ENCODE measurements around the gene NELFB. TPM values are rescaled to one million over a fixed set of nuclear protein-coding genes. Genes with fewer than 3 reads are reported as not detected.

The NELFB gene
- total RNA-seq, 3 donors from 2014 or later, result 32.6 to 39.2 (median 38.7) TPM

GRCh38 chr9:137305060-137305797 is 50.1 kb downstream of the NELFB start:
- Histone ChIP-seq H3K9me3 (no peaks in the 10 kb centered on the region), H3K4me3 (peak overlapping the region; percentile 3 to 56 (median 38)), H3K4me1 (peaks cover 14 to 35% of the 10 kb centered on the region in 2 donors), H3K27ac (peak overlapping the region; percentile 89 to 93), H3K27me3 (peaks cover 0 to 2% of the 10 kb centered on the region in 2 donors), H3K36me3 (no peaks in the 10 kb centered on the region)
- intact Hi-C loops (cut with DNase I; ENCODE audit: low total_unique reads), result no loop called here
- TF ChIP-seq POLR2AphosphoS5 (IDR thresholded peaks at IDR 0.05) (peak in 1 of 3 donors; percentile 22), POLR2A (IDR thresholded peaks at IDR 0.05) (no peak), CTCF (IDR thresholded peaks at IDR 0.05) (peak in 1 of 3 donors; percentile 14)
- peak in 1 of 2 donors; percentile 76 for DNase-seq (ENCODE audit: low spot score in 2 of 2)

- TF ChIP-seq CTCF (IDR thresholded peaks at IDR 0.05), result peak in 1 of 3 donors; percentile 2
- no peak for TF ChIP-seq POLR2A (IDR thresholded peaks at IDR 0.05)
- no peak for TF ChIP-seq POLR2AphosphoS5 (IDR thresholded peaks at IDR 0.05)
- intact Hi-C loops (cut with DNase I; ENCODE audit: low total_unique reads), result no loop called here
- Histone ChIP-seq H3K4me3 (peak overlapping the region; percentile 3 to 56 (median 38)), H3K36me3 (no peaks in the 10 kb centered on the region), H3K27ac (peak overlapping the region; percentile 89 to 93), H3K27me3 (peaks cover 0 to 2% of the 10 kb centered on the region in 2 donors), H3K4me1 (peaks cover 14 to 35% of the 10 kb centered on the region in 2 donors), H3K9me3 (no peaks in the 10 kb centered on the region)
- DNase-seq (ENCODE audit: low spot score in 2 of 2), result no peak
Measured at GRCh38 chr9:137305798-137306065, 50.6 kb downstream of the NELFB start.

DNA sequence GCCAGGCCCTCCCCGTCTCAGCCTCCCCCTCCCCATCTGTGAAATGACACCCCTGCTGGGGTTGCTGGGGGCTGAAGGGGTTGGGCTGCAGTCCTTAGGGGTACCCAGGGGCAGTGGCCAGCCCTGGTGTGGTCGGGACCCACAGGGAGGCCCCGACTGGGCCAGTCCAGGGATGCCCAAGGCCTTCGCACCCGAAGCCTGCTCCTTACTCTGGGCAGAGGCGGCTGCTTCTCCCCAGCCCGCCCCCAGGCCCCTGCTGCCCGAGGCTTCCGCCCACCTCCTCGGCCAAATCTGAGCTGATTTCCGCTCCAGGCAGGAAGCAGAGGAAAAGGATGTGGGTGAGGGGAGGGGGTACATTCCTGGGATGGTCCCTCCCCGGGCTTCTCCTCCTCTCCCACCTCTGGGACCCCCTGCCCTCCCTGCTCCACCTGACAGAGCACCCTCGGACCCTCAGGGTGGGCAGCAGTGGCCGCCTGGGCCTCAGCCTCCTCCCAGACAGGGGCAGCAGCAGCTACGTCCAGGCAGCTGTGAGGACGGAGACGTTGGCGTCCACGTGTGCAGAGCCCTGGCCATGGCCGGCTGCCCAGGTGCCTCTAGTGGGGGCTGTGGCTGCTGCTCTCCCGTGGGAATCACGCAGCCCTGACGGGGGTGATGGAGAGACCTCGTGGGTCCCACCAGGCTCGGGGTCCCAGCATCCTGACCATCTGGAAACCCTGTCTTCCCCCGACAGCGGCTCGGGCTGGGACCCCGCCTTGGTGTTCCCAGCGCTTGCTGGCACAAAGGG is 51.1 kb downstream of the NELFB start:
- H3K4me3 ChIP-seq, result peak overlapping the region; percentile 2 to 56 (median 38)
- peaks cover 14 to 35% of the 10 kb centered on the region in 2 donors for H3K4me1 ChIP-seq
- TF ChIP-seq CTCF (IDR thresholded peaks at IDR 0.05) (no peak), POLR2A (IDR thresholded peaks at IDR 0.05) (no peak), POLR2AphosphoS5 (IDR thresholded peaks at IDR 0.05) (no peak)
- intact Hi-C loops (cut with DNase I; ENCODE audit: low total_unique reads), result no loop called here
- H3K36me3 ChIP-seq, result no peaks in the 10 kb centered on the region
- H3K27me3 ChIP-seq, result peaks cover 0 to 2% of the 10 kb centered on the region in 2 donors
- no peaks in the 10 kb centered on the region for H3K9me3 ChIP-seq
- DNase-seq (ENCODE audit: low spot score in 2 of 2), result peak in 1 of 2 donors; percentile 50
- H3K27ac ChIP-seq, result peak overlapping the region; percentile 89 to 93

- H3K9me3 ChIP-seq, result no peaks in the 10 kb centered on the region
- peaks cover 0 to 2% of the 10 kb centered on the region in 2 donors for H3K27me3 ChIP-seq
- intact Hi-C loops (cut with DNase I; ENCODE audit: low total_unique reads), result no loop called here
- TF ChIP-seq CTCF (IDR thresholded peaks at IDR 0.05), result no peak
- no peak for TF ChIP-seq POLR2AphosphoS5 (IDR thresholded peaks at IDR 0.05)
- no peak for TF ChIP-seq POLR2A (IDR thresholded peaks at IDR 0.05)
- H3K4me3 ChIP-seq, result peak overlapping the region; percentile 2 to 56 (median 5)
- H3K27ac ChIP-seq, result peak overlapping the region in 1 of 2 donors; percentile 93
- DNase-seq (ENCODE audit: low spot score in 2 of 2), result peak in 1 of 2 donors; percentile 55
- peaks cover 14 to 35% of the 10 kb centered on the region in 2 donors for H3K4me1 ChIP-seq
- H3K36me3 ChIP-seq, result no peaks in the 10 kb centered on the region
Measured at GRCh38 chr9:137306850-137307254, 51.7 kb downstream of the NELFB start.
